ENCODE data around the gene MYO9B.

DNA sequence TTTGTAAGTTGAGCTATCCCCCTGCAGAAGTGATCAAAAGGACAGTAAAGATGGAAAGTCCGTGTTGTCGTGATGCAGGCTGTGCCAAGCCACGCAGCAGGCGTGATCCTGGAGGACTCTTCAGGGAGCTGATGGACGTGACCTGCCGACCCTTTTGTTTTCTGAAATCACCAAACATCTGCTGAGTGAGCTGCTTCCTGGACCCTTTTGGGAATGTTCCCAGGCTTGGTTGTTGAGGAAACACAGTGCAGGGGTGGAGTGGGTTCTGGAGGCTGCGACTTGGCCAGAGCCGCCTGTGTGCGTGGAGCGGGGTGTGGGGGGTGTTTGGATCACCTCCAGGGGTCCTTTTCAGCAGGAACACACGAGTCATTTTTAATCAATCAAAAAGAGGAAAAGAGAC lies 33.6 kb upstream of the MYO9B start:
- no peak for TF ChIP-seq BHLHE40 (IDR thresholded peaks at IDR 0.05; ENCODE audit: borderline replicate concordance)
- TF ChIP-seq FOXK2 (IDR thresholded peaks at IDR 0.05), result no peak
